ENCODE data around the gene CCP110.
"Not testable (repeated sequence)": the region's sequence is repeated elsewhere in the genome, so short reads cannot be mapped to it uniquely, and the experiment has no call there.

The CCP110 gene

GRCh38 chr16:19513377-19514053 lies 10.2 kb upstream of the CCP110 start:
- no peak for DNase-seq (ENCODE audit: low read depth in 2 of 2)

GRCh38 chr16:19515757-19516156 lies 8.0 kb upstream of the CCP110 start:
- DNase-seq (ENCODE audit: low read depth in 2 of 2), result no peak

DNA sequence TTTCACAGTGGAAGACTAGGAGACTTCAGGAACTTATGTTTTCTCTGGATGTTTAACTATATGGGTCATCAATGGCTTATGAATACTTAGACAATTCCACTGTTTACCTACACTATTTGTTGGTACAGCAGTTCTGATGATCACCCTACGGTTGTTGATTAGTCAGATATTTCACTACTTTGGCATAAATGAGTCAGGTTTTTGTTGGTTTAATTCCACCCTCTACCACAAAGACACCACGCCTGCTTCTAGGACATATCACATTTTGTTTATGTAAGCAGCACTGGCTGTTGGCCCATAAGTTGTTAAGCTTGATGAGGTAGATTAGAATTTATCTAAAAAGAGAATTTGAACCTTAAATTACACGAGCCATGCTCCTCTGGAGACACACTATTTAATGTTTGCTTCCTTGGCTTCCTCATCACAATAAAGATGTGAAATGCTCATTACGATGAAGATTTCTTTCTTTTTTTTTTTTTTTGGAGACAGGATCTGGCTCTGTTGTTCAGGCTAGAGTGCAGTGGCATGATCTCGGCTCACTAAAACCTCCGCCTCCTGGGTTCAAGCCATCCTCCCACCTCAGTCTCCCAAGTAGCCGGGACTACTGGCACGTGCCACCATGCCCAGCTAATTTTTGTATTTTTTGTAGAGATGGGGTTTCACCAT lies 6.2 kb upstream of the CCP110 start:
- DNase-seq (ENCODE audit: low read depth in 2 of 2), result no peak

- DNase-seq (ENCODE audit: low read depth in 2 of 2), result no peak
Measured at GRCh38 chr16:19518388-19518787, 5.4 kb upstream of the CCP110 start.

DNA sequence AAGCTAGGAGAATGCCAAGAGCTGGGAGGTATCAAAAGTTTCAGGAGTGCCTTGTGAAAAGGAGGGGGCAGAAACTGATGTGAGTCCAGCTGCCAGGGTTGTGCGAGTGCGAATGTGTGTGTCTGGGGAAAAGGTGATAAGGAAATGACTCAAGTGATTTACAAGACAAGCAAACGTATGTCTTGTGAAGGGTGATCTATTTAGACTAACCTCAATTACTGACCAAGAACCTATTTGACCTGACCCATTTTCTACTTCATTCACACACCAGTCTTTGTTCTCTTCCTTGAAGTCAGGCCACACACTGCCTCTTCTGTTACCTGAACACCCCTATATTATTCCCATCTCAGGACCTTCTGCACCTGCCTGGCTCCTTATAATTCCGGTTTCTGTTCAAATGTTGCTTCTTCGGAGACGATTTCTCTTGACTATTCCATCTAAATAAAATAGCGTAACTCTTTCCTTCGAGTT lies 2.8 kb upstream of the CCP110 start:
- DNase-seq (ENCODE audit: low read depth in 2 of 2), result no peak

GRCh38 chr16:19521471-19522396 lies 2.0 kb upstream of the CCP110 start, which contains the start of gene GDE1:
TSS of gene GDE1 (minus strand) at chr16:19522098. CDS start at chr16:19521964, 134 bp downstream.
- DNase-seq (ENCODE audit: low read depth in 2 of 2), result peak; percentile 89 to 92

GRCh38 chr16:19522397-19522732 lies 1.4 kb upstream of the CCP110 start:
- no peak for DNase-seq (ENCODE audit: low read depth in 2 of 2)

- no peak for DNase-seq (ENCODE audit: low read depth in 2 of 2)
Measured at GRCh38 chr16:19522760-19523159, 982 bp upstream of the CCP110 start.

- no peak for DNase-seq (ENCODE audit: low read depth in 2 of 2)
Measured at GRCh38 chr16:19523184-19523558, 571 bp upstream of the CCP110 start.

GRCh38 chr16:19524356-19524615 lies 544 bp downstream of the CCP110 start:
- DNase-seq (ENCODE audit: low read depth in 2 of 2), result no peak

GRCh38 chr16:19524616-19525384 lies 1.1 kb downstream of the CCP110 start:
- no peak for DNase-seq (ENCODE audit: low read depth in 2 of 2)

DNA sequence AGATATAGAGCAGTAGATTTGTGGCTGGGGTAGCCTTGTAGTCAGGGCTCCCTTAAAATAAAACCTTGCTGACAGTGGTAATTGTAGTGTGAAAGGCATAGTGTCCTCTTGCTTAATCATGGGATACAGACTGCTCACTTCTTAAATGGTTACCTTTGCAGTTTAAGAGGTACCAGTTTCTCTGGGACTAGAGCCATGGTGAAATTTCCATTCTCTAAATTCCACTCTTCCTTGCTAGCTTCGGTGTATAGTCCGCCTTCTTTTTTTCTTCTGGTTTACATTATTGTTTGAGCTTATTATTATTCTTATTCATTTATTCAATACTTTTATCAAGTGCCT lies 1.6 kb downstream of the CCP110 start:
- DNase-seq (ENCODE audit: low read depth in 2 of 2), result no peak

GRCh38 chr16:19527161-19527560 lies 3.4 kb downstream of the CCP110 start:
- DNase-seq (ENCODE audit: low read depth in 2 of 2), result no peak

DNA sequence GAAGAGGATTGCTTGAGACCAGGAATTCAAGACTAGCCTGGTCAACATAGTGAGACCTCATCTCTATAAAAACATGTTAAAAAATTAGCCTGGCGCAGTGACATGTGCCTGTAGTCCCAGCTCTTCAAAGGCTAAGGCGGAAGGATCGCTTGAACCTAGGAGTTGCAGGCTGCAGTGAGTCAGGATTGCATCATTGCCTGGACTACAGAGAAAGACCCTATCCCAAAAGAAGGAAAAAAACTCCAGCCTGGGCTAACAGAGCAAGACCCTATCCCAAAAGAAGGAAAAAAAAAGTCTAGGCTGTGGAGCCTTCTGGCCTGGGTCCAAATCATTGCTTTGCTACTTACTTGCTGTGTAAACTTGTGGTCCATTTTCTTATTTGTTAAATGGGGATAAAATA lies 4.9 kb downstream of the CCP110 start:
- DNase-seq (ENCODE audit: low read depth in 2 of 2), result no peak

GRCh38 chr16:19532601-19533000 lies 8.9 kb downstream of the CCP110 start:
- no peak for DNase-seq (ENCODE audit: low read depth in 2 of 2)

GRCh38 chr16:19540241-19540970 lies 16.7 kb downstream of the CCP110 start:
- no peak for DNase-seq (ENCODE audit: low read depth in 2 of 2)

DNA sequence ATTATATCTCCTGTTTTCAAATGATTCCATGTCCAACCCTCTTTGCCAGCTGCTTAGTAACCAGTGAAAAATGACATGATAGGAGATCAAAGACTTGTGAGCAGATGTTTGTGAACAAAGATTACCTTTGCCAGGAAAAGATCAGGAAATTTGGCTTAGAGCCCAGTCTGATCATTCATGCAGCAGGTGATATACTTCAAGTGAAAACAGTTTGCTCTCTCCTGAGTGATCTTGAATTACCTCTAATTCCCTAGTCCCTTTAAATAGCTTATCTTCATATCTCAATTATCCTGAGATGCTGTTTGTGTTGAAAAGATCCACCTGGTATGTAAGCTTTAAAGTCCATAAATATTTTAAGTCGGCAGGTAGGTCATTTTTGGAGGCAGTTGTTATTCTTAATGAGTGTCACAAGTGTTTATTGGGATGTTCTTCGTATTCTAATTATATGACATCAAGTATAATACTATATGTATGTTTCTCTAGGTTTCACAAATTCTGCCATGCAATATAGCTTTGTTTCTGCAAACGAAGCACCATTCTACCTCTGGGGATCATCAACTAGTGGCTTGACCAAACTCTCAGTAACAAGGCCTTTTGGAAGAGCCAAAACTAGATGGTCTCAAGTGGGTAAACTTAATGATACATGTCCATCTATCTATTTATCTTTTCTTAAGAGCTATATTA lies 18.5 kb downstream of the CCP110 start:
- DNase-seq (ENCODE audit: low read depth in 2 of 2), result no peak

DNA sequence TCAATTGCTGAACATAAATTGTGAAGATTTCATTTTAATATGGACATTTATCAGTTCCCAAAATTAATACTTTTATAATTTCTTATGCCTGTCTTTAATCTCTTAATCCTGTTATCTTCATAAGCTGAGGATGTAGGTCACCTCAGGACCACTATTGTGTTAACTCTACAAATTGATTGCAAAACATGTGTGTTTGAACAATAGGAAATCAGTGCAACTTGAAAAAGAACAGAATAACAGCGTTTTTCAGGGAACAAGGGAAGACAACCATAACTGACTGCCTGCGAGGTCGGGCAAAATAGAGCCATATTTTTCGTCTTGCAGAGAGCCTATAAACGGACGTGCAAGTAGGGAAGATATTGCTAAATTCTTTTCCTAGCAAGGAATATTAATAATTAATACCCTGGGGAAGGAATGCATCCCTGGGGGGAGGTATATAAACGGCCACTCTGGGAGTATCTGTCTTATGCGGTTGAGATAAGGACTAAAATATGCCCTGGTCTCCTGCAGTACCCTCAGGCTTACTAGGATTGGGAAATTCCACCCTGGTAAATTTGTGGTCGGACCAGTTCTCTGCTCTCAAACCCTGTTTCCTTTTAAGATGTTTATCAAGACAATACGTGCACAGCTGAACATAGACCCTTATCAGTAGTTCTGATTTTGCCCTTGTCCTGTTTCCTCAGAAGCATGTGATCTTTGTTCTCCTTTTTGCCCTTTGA lies 19.7 kb downstream of the CCP110 start:
- not testable (repeated sequence) for DNase-seq (ENCODE audit: low read depth in 2 of 2)

- DNase-seq (ENCODE audit: low read depth in 2 of 2), result no peak
Measured at GRCh38 chr16:19548144-19548543, 24.4 kb downstream of the CCP110 start.

DNA sequence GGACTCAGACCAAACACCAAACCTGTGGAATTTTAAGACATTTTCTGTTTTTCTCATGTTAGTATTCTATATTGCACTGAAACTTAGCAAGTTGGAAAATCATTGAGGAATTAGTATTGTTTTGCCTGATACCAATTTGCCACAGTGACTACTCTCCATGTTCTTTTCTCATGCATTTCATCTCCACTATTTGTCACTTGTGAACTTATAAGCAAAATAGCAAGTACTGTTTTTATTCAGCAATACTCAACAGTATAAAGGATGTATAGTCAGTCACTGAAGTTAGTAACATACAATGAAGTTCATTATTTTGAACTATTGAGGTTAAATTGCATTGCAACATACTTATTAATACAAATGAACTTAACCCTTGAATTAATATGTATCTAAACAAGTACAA lies 25.9 kb downstream of the CCP110 start:
- DNase-seq (ENCODE audit: low read depth in 2 of 2), result no peak
